ENCODE measurements around the gene CSRNP3. TPM values are rescaled to one million over a fixed set of nuclear protein-coding genes. Genes with fewer than 3 reads are reported as not detected.

CSRNP3 gene
- polyA plus RNA-seq, 1 donor (not counting 4 experiments of a cell fraction or from before 2014, with no cell fraction given): 0.87 TPM

DNA sequence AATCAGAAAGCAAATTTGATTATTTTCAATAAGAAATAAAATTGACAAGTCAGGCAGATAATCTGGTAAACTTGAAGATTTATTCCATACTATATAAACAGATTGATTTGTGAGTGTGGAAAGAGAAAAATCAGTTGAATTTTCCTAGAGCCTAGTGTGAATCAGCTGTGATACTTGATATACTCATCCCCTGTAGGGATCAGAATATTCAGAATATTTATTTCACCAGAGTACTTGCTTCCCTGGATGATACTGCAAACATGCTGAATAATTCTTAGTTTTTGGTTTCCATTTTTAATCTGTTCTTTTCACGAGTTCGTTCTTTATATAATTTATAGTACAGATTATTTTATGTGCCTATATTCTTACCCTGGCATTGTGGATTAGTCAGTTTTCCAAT lies 181.7 kb downstream of the CSRNP3 start:
- Histone ChIP-seq H4K20me1 (ENCODE audit: control insufficient read depth, extremely low read depth, insufficient read depth, low read length) (no peaks in the 10 kb centered on the region), H3K9me1 (ENCODE audit: control insufficient read depth, extremely low read depth, insufficient read depth, low read length) (no peaks in the 10 kb centered on the region), H3K79me2 (ENCODE audit: control insufficient read depth, insufficient read depth, low read length) (no peaks in the 10 kb centered on the region), H3K27ac (ENCODE audit: control insufficient read depth, insufficient read depth, low read length) (no peak overlapping the region), H3K27me3 (ENCODE audit: control insufficient read depth, extremely low read depth, insufficient read depth, low read length) (no peaks in the 10 kb centered on the region), H3K4me3 (ENCODE audit: control insufficient read depth in 2 of 3, extremely low read depth in 1 of 3, insufficient read depth in 2 of 3, low read depth in 1 of 3, low read length in 3 of 3) (no peak overlapping the region), H2AFZ (ENCODE audit: control insufficient read depth, low read length) (no peak overlapping the region), H3K4me2 (ENCODE audit: control insufficient read depth, extremely low read depth, insufficient read depth, low read depth, low read length) (no peak overlapping the region), H3K9ac (ENCODE audit: control insufficient read depth, extremely low read depth, insufficient read depth, low read length) (no peak overlapping the region), H3K9me3 (ENCODE audit: control insufficient read depth, low read depth, low read length) (no peaks in the 10 kb centered on the region), H3K36me3 (ENCODE audit: control insufficient read depth in 2 of 2, extremely low read depth in 1 of 2, insufficient read depth in 2 of 2, low read length in 2 of 2) (no peaks in the 10 kb centered on the region), H3K4me1 (ENCODE audit: control insufficient read depth, extremely low read depth, insufficient read depth, low read length) (no peaks in the 10 kb centered on the region)
- FAIRE-seq (no peak), DNase-seq (ENCODE audit: low read depth, low spot score) (no peak)
- TF ChIP-seq EZH2 (IDR thresholded peaks at IDR 0.05; ENCODE audit: low read length): no peak
- TF ChIP-seq, protein P1, sequence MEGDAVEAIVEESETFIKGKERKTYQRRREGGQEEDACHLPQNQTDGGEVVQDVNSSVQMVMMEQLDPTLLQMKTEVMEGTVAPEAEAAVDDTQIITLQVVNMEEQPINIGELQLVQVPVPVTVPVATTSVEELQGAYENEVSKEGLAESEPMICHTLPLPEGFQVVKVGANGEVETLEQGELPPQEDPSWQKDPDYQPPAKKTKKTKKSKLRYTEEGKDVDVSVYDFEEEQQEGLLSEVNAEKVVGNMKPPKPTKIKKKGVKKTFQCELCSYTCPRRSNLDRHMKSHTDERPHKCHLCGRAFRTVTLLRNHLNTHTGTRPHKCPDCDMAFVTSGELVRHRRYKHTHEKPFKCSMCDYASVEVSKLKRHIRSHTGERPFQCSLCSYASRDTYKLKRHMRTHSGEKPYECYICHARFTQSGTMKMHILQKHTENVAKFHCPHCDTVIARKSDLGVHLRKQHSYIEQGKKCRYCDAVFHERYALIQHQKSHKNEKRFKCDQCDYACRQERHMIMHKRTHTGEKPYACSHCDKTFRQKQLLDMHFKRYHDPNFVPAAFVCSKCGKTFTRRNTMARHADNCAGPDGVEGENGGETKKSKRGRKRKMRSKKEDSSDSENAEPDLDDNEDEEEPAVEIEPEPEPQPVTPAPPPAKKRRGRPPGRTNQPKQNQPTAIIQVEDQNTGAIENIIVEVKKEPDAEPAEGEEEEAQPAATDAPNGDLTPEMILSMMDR (optimal IDR thresholded peaks at IDR 0.05 in 1 of 3, IDR thresholded peaks at IDR 0.05 in 1 of 3, conservative IDR thresholded peaks at IDR 0.05 in 1 of 3; ENCODE audit: extremely low read depth in 1 of 3, insufficient read depth in 2 of 3, low read length in 3 of 3): no peak
- dilution Hi-C loops (cut with MboI; ENCODE audit: extremely low pct_ligation_motif_present, low sequenced_read_pairs): no loop called here

DNA sequence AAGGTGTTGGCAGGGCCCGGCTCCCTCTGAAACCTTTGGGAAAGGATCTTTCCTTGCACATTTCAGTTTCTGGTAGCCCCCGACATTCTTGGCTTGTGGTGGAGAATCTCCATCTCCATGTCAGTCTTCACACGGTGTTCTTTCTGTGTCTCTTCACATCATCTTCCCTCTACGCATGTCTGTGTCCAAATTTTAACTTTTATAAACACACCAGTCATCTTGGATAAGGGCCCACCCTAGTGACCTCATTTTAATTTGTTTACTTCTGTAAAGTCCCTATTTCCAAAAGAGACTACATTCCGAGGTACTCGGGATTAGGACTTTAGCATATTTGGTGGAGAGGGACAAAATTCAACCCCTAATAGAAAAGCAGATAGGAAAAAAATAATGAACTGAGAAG lies 186.2 kb downstream of the CSRNP3 start:
- Histone ChIP-seq H3K4me1 (ENCODE audit: control insufficient read depth, extremely low read depth, insufficient read depth, low read length) (no peaks in the 10 kb centered on the region), H3K27me3 (ENCODE audit: control insufficient read depth, extremely low read depth, insufficient read depth, low read length) (no peaks in the 10 kb centered on the region), H3K9me1 (ENCODE audit: control insufficient read depth, extremely low read depth, insufficient read depth, low read length) (no peaks in the 10 kb centered on the region), H3K27ac (ENCODE audit: control insufficient read depth, insufficient read depth, low read length) (no peak overlapping the region), H4K20me1 (ENCODE audit: control insufficient read depth, extremely low read depth, insufficient read depth, low read length) (no peaks in the 10 kb centered on the region), H3K4me2 (ENCODE audit: control insufficient read depth, extremely low read depth, insufficient read depth, low read depth, low read length) (no peak overlapping the region), H3K9me3 (ENCODE audit: control insufficient read depth, low read depth, low read length) (no peaks in the 10 kb centered on the region), H3K79me2 (ENCODE audit: control insufficient read depth, insufficient read depth, low read length) (no peaks in the 10 kb centered on the region), H3K36me3 (ENCODE audit: control insufficient read depth in 2 of 2, extremely low read depth in 1 of 2, insufficient read depth in 2 of 2, low read length in 2 of 2) (no peaks in the 10 kb centered on the region), H2AFZ (ENCODE audit: control insufficient read depth, low read length) (no peak overlapping the region), H3K9ac (ENCODE audit: control insufficient read depth, extremely low read depth, insufficient read depth, low read length) (no peak overlapping the region), H3K4me3 (ENCODE audit: control insufficient read depth in 2 of 3, extremely low read depth in 1 of 3, insufficient read depth in 2 of 3, low read depth in 1 of 3, low read length in 3 of 3) (no peak overlapping the region)
- no peak for DNase-seq (ENCODE audit: low read depth, low spot score)
- no peak for TF ChIP-seq EZH2 (IDR thresholded peaks at IDR 0.05; ENCODE audit: low read length)
- dilution Hi-C loops (cut with MboI; ENCODE audit: extremely low pct_ligation_motif_present, low sequenced_read_pairs): no loop called here
- FAIRE-seq: no peak

DNA sequence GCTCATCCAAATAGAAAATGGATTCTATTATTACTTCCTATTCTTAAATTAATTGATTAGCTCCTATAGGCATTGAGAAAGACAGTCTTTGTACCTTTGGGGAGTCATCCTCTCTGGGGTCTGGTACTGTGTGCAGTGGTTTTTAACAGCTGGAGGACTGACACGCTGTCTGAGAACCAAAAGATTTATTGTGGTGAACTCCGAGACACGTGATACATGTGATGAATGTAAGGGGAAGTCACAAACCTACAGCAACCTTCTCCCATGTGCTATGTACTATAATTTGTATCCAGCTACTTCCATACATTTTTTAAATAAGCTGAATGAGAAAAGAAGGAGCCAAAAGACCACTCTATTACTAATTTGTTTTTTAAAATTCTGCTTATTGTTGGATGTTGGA lies 190.9 kb downstream of the CSRNP3 start:
- Histone ChIP-seq H3K4me1 (ENCODE audit: control insufficient read depth, extremely low read depth, insufficient read depth, low read length) (no peaks in the 10 kb centered on the region), H3K36me3 (ENCODE audit: control insufficient read depth in 2 of 2, extremely low read depth in 1 of 2, insufficient read depth in 2 of 2, low read length in 2 of 2) (no peaks in the 10 kb centered on the region), H3K79me2 (ENCODE audit: control insufficient read depth, insufficient read depth, low read length) (no peaks in the 10 kb centered on the region), H3K27ac (ENCODE audit: control insufficient read depth, insufficient read depth, low read length) (no peak overlapping the region), H4K20me1 (ENCODE audit: control insufficient read depth, extremely low read depth, insufficient read depth, low read length) (no peaks in the 10 kb centered on the region), H3K27me3 (ENCODE audit: control insufficient read depth, extremely low read depth, insufficient read depth, low read length) (no peaks in the 10 kb centered on the region), H3K9ac (ENCODE audit: control insufficient read depth, extremely low read depth, insufficient read depth, low read length) (no peak overlapping the region), H3K9me1 (ENCODE audit: control insufficient read depth, extremely low read depth, insufficient read depth, low read length) (no peaks in the 10 kb centered on the region), H3K4me3 (ENCODE audit: control insufficient read depth in 2 of 3, extremely low read depth in 1 of 3, insufficient read depth in 2 of 3, low read depth in 1 of 3, low read length in 3 of 3) (no peak overlapping the region), H3K4me2 (ENCODE audit: control insufficient read depth, extremely low read depth, insufficient read depth, low read depth, low read length) (no peak overlapping the region), H3K9me3 (ENCODE audit: control insufficient read depth, low read depth, low read length) (no peaks in the 10 kb centered on the region), H2AFZ (ENCODE audit: control insufficient read depth, low read length) (no peak overlapping the region)
- no peak for FAIRE-seq
- TF ChIP-seq EZH2 (IDR thresholded peaks at IDR 0.05; ENCODE audit: low read length): no peak
- TF ChIP-seq, protein P1 (optimal IDR thresholded peaks at IDR 0.05 in 1 of 3, IDR thresholded peaks at IDR 0.05 in 1 of 3, conservative IDR thresholded peaks at IDR 0.05 in 1 of 3; ENCODE audit: extremely low read depth in 1 of 3, insufficient read depth in 2 of 3, low read length in 3 of 3): no peak
- dilution Hi-C loops (cut with MboI; ENCODE audit: extremely low pct_ligation_motif_present, low sequenced_read_pairs): no loop called here
- DNase-seq (ENCODE audit: low read depth, low spot score): no peak
